IMR-90 (cell line): Measurements from ENCODE around the gene TSPAN14. TPM values are rescaled to one million over a fixed set of nuclear protein-coding genes. Genes with fewer than 3 reads are reported as not detected.

ENCODE experiments used
- ATAC-seq: fragments of 200-7000 bp; cut with Tn5 transposase; 2 replicates; pipeline ENCODE4 v1.9.1; 2020; ENCODE audit warnings: low read depth, mild to moderate bottlenecking, moderate library complexity
- BruUV-seq: library from RNA; stranded (reverse); fragments of 400-500 nt; replicated peaks from 2 replicates; lab custom pipeline; 2021; lab: Mats Ljungman, UMichigan
- CTCF ChIA-PET: fragments of 300-600 bp; formaldehyde crosslinking; extraction: SDS; loops from one replicate; lab custom pipeline; 2021; ENCODE audit warnings: antibody characterized with exemption; lab: Yijun Ruan, JAX
- POLR2A ChIA-PET: fragments of 300-600 bp; sonication (Branson Sonifier 250); formaldehyde crosslinking; loops from one replicate; lab custom pipeline; 2022; ENCODE audit warnings: antibody characterized with exemption; ENCODE audit not compliant: unreplicated experiment; lab: Charles Lee
- DNase-seq: peaks from one replicate; pipeline ENCODE4 v3.0.0; 2013
- H2AFZ ChIP-seq: replicated peaks from 2 replicates; pipeline ENCODE3; 2013; ENCODE audit warnings: low read length, mild to moderate bottlenecking; ENCODE audit not compliant: poor library complexity
- H2AK5ac ChIP-seq: 2 replicates; pipeline ENCODE4 v1.6.1; 2013; ENCODE audit warnings: low read depth, low read length, inconsistent platforms
- H2AK9ac ChIP-seq: replicated peaks from 2 replicates; pipeline ENCODE3; 2013; ENCODE audit warnings: mild to moderate bottlenecking, low read depth, low read length, moderate library complexity; ENCODE audit not compliant: poor library complexity
- H2BK120ac ChIP-seq: 2 replicates; pipeline ENCODE4 v1.6.1; 2013; ENCODE audit warnings: low read depth, low read length, inconsistent platforms
- H2BK15ac ChIP-seq: 3 replicates; pipeline ENCODE4 v1.6.1; 2013; ENCODE audit warnings: low read depth, low read length, inconsistent platforms
- H2BK20ac ChIP-seq: 2 replicates; pipeline ENCODE4 v1.6.1; 2013; ENCODE audit warnings: low read depth, mild to moderate bottlenecking, inconsistent platforms, low read length, moderate library complexity
- H2BK5ac ChIP-seq: 2 replicates; pipeline ENCODE4 v1.6.1; 2013; ENCODE audit warnings: mild to moderate bottlenecking, low read depth, low read length, inconsistent platforms; ENCODE audit not compliant: poor library complexity, severe bottlenecking
- H3K14ac ChIP-seq: replicated peaks from 2 replicates; pipeline ENCODE4 v1.6.1; 2013; ENCODE audit warnings: low read depth, low read length, inconsistent platforms
- H3K18ac ChIP-seq: 2 replicates; pipeline ENCODE4 v1.6.1; 2013; ENCODE audit warnings: low read depth, low read length, control low read depth
- H3K23ac ChIP-seq: 2 replicates; pipeline ENCODE4 v1.6.1; 2013; ENCODE audit warnings: low read depth, low read length, inconsistent platforms
- H3K27ac ChIP-seq: 2 replicates; pipeline ENCODE4 v1.5.1; 2013; ENCODE audit warnings: mild to moderate bottlenecking, control low read depth, low read length; ENCODE audit not compliant: insufficient read depth
- H3K27me3 ChIP-seq: 2 replicates; pipeline ENCODE4 v1.6.1; 2013; ENCODE audit warnings: low read length; ENCODE audit not compliant: control insufficient read depth, insufficient read depth
- H3K36me3 ChIP-seq: 2 replicates; pipeline ENCODE4 v1.6.1; 2013; ENCODE audit warnings: low read length, mixed read lengths; ENCODE audit not compliant: control insufficient read depth, insufficient read depth
- H3K4ac ChIP-seq: 2 replicates; pipeline ENCODE4 v1.6.1; 2013; ENCODE audit warnings: low read depth, low read length, inconsistent platforms
- H3K4me1 ChIP-seq: 2 replicates; pipeline ENCODE4 v1.6.1; 2013; ENCODE audit warnings: low read length, mixed read lengths; ENCODE audit not compliant: control insufficient read depth, insufficient read depth
- H3K4me2 ChIP-seq: 2 replicates; pipeline ENCODE4 v1.6.1; 2013; ENCODE audit warnings: low read depth, mild to moderate bottlenecking, control low read depth, low read length, moderate library complexity
- H3K4me3 ChIP-seq: 2 replicates; pipeline ENCODE4 v1.5.1; 2013; ENCODE audit warnings: low read depth, mild to moderate bottlenecking, control low read depth, low read length, moderate library complexity; ENCODE audit not compliant: insufficient read depth
- H3K56ac ChIP-seq: 2 replicates; pipeline ENCODE4 v1.6.1; 2013; ENCODE audit warnings: low read length, inconsistent platforms; ENCODE audit not compliant: insufficient read depth; ENCODE audit errors: extremely low read depth
- H3K79me1 ChIP-seq, 2 experiments: 2 replicates each; pipeline ENCODE4 v1.6.1; 2013; ENCODE audit warnings: low read length in 2 of 2, inconsistent platforms in 1 of 2, low read depth in 1 of 2
- H3K9ac ChIP-seq: 2 replicates; pipeline ENCODE4 v1.6.1; 2013; ENCODE audit warnings: low read depth, low read length, control low read depth
- H3K9me1 ChIP-seq: 2 replicates; pipeline ENCODE4 v1.6.1; 2013; ENCODE audit warnings: low read length, inconsistent platforms; ENCODE audit not compliant: insufficient read depth
- H3K9me3 ChIP-seq: 2 replicates; pipeline ENCODE4 v1.6.1; 2013; ENCODE audit warnings: low read length; ENCODE audit not compliant: control insufficient read depth, insufficient read depth
- H4K20me1 ChIP-seq: 2 replicates; pipeline ENCODE4 v1.6.1; 2013; ENCODE audit warnings: low read length, inconsistent platforms; ENCODE audit not compliant: insufficient read depth
- H4K5ac ChIP-seq: 2 replicates; pipeline ENCODE4 v1.6.1; 2013; ENCODE audit warnings: mild to moderate bottlenecking, low read depth, low read length, control low read depth
- H4K8ac ChIP-seq, 2 experiments: 2 replicates each; pipeline ENCODE4 v1.6.1; 2013; ENCODE audit warnings: low read depth in 2 of 2, low read length in 2 of 2, control low read depth in 1 of 2, inconsistent platforms in 1 of 2
- H4K91ac ChIP-seq: 2 replicates; pipeline ENCODE4 v1.6.1; 2013; ENCODE audit warnings: low read depth, low read length, inconsistent platforms; ENCODE audit not compliant: insufficient read depth
- FOS ChIP-seq: fragments of 150-350 bp; IDR thresholded peaks from 2 replicates; pipeline ENCODE4 v1.6.1; 2016; ENCODE audit warnings: low read depth, low read length
- MAFK ChIP-seq: IDR thresholded peaks from 2 replicates; pipeline ENCODE4 v1.6.1; 2012; ENCODE audit warnings: low read depth, low read length, improper control_type of control experiment
- MAZ ChIP-seq: IDR thresholded peaks from 2 replicates; pipeline ENCODE4 v1.6.1; 2012; ENCODE audit warnings: low read depth, mild to moderate bottlenecking, low read length, improper control_type of control experiment, moderate library complexity, borderline replicate concordance
- MXI1 ChIP-seq: IDR thresholded peaks from 2 replicates; pipeline ENCODE4 v1.6.1; 2012; ENCODE audit warnings: low read depth, mild to moderate bottlenecking, low read length, moderate library complexity, borderline replicate concordance
- POLR2A ChIP-seq: IDR thresholded peaks from 2 replicates; pipeline ENCODE4 v1.6.1; 2012; ENCODE audit warnings: mild to moderate bottlenecking, low read depth, low read length
- RAD21 ChIP-seq: IDR thresholded peaks from 2 replicates; pipeline ENCODE4 v1.6.1; 2012; ENCODE audit warnings: low read length, improper control_type of control experiment
- SMC3 ChIP-seq: fragments of 150-350 bp; IDR thresholded peaks from 2 replicates; pipeline ENCODE4 v1.6.1; 2016; ENCODE audit warnings: low read depth, mild to moderate bottlenecking, antibody characterized with exemption, low read length, moderate library complexity
- WGBS, 2 experiments: methylation state at CpG; one replicate each; pipeline versions ENCODE4 v1.1.5 to v1.1.7; 2013; ENCODE audit warnings: missing lambda C conversion rate in 2 of 2; ENCODE audit not compliant: insufficient read length in 1 of 2; ENCODE audit errors: extremely low coverage in 2 of 2; 5-methylcytosine and 5-hydroxymethylcytosine counted together
- dilution Hi-C: fragments of 300-500 bp; cut with HindIII; formaldehyde crosslinking; loops from one replicate; pipeline ENCODE4 v1.14.3; 2018; ENCODE audit warnings: low sequenced_read_pairs; ENCODE audit not compliant: unreplicated experiment
- in situ Hi-C: fragments of 300-500 bp; cut with MboI; formaldehyde crosslinking; loops from 3 replicates; pipeline ENCODE4 v1.14.3; 2019; ENCODE audit warnings: low sequenced_read_pairs, inconsistent platforms, mixed read lengths
- intact Hi-C: fragments of 100-400 bp; cut with micrococcal nuclease; formaldehyde crosslinking; loops from 2 replicates; pipeline ENCODE4 v1.10.0; 2022
- polyA plus RNA-seq, 3 experiments: library from polyadenylated mRNA; depleted of rRNA; stranded (reverse); fragments of >200 nt; gene quantifications; 2 replicates each; pipeline ENCODE4 v1.2.3, GENCODE V29; 2012; ENCODE audit warnings: low replicate concordance in 1 of 3
- total RNA-seq: library from RNA; depleted of rRNA; stranded (reverse); fragments of >200 nt; gene quantifications from 2 replicates; pipeline ENCODE4 v1.2.3, GENCODE V29; 2012
- TF ChIP-seq, protein P1 (sequence below): fragments of 150-350 bp; IDR thresholded peaks from 2 replicates; pipeline ENCODE4 v1.6.1; 2016; ENCODE audit warnings: low read depth, mild to moderate bottlenecking, low read length, moderate library complexity, borderline replicate concordance
- TF ChIP-seq, protein P2 (sequence below): fragments of 150-350 bp; IDR thresholded peaks from 2 replicates; pipeline ENCODE4 v1.6.1; 2017; ENCODE audit warnings: mild to moderate bottlenecking, antibody characterized with exemption, low read length, low read depth

Gene TSPAN14
- total and polyA plus RNA-seq, 2 of the 4 experiments (the other 2 are of a cell fraction) = 18.5 to 43.0 TPM

DNA sequence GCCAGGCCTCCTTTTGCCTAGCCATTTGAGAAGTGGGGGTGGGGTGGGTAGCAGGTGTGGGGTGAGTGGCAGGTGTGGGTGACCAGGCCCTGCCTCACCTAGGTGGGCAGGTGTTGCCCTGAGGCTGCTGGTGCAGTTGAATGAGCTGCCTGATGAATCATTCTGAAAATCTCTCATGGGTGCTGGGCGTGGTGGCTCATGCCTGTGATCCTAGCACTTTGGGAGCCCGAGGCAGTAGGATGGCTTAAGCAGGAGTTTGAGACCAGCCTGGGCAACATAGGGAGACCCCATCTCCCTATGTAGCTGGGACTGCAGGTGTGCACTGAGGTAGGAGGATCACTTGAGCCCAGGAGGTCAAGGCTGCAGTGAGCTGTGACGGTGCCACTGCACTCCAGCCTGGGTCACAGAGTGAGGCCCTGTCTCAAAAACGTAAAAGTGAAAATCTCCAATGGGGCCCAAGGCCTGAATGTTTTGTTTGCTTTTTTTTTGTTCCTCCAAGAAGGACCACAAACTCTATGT is 17.7 kb downstream of the TSPAN14 start:
- H3K23ac ChIP-seq = peak overlapping the region; percentile 12; the same call in 1 of the 2 replicates
- H2AK9ac ChIP-seq = peak overlapping the region; percentile 4
- peak overlapping the region; percentile 86 for H2AK5ac ChIP-seq
- in situ Hi-C loops (loop anchor here (25.0 kb wide), 1 partner anchor 309 kb away; no protein-coding TSS in a partner anchor), intact Hi-C loops (no loop called here), dilution Hi-C loops (no loop called here)
- no peak overlapping the region; the same call in 1 of the 2 replicates for H3K4me2 ChIP-seq
- H3K18ac ChIP-seq = no peak overlapping the region
- H3K4me3 ChIP-seq = no peak overlapping the region
- H4K5ac ChIP-seq = no peak overlapping the region
- TF ChIP-seq MAFK (no peak), RAD21 (no peak), MXI1 (no peak), FOS (no peak), MAZ (no peak), POLR2A (no peak), SMC3 (no peak)
- TF ChIP-seq, protein P1, sequence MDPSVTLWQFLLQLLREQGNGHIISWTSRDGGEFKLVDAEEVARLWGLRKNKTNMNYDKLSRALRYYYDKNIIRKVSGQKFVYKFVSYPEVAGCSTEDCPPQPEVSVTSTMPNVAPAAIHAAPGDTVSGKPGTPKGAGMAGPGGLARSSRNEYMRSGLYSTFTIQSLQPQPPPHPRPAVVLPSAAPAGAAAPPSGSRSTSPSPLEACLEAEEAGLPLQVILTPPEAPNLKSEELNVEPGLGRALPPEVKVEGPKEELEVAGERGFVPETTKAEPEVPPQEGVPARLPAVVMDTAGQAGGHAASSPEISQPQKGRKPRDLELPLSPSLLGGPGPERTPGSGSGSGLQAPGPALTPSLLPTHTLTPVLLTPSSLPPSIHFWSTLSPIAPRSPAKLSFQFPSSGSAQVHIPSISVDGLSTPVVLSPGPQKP = no peak
- TF ChIP-seq, protein P2, sequence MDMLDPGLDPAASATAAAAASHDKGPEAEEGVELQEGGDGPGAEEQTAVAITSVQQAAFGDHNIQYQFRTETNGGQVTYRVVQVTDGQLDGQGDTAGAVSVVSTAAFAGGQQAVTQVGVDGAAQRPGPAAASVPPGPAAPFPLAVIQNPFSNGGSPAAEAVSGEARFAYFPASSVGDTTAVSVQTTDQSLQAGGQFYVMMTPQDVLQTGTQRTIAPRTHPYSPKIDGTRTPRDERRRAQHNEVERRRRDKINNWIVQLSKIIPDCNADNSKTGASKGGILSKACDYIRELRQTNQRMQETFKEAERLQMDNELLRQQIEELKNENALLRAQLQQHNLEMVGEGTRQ = no peak
- no peaks in the 10 kb centered on the region for H3K9me3 ChIP-seq
- H2BK15ac ChIP-seq = peak overlapping the region; percentile 12; the same call in 1 of the 3 replicates
- no peak overlapping the region for H2AFZ ChIP-seq
- peaks cover 26% of the 10 kb centered on the region for H4K20me1 ChIP-seq
- H3K27ac ChIP-seq = peak overlapping the region; percentile 10; the same call in 1 of the 2 replicates
- POLR2A ChIA-PET = no interaction called here
- no peak overlapping the region for H4K91ac ChIP-seq
- DNase-seq (no peak), ATAC-seq (no peak)
- H3K36me3 ChIP-seq = peaks cover 4% of the 10 kb centered on the region; the same call in 1 of the 2 replicates
- H2BK120ac ChIP-seq = peak overlapping the region; percentile 3; the same call in 1 of the 2 replicates
- no peak overlapping the region for H2BK20ac ChIP-seq
- no peak overlapping the region for H3K9ac ChIP-seq
- H3K14ac ChIP-seq = no peak overlapping the region
- CTCF ChIA-PET = interaction anchor here (2.6 kb wide), 1 partner anchor 34 kb away, joined by 11 read pairs; no protein-coding TSS in a partner anchor
- H3K27me3 ChIP-seq = no peaks in the 10 kb centered on the region
- peaks cover 35% of the 10 kb centered on the region for H3K9me1 ChIP-seq
- peak overlapping the region; percentile 76 for H3K4ac ChIP-seq
- peaks cover 27% of the 10 kb centered on the region for H3K4me1 ChIP-seq
- peaks cover 32 to 68% of the 10 kb centered on the region in 2 experiments for H3K79me1 ChIP-seq
- H2BK5ac ChIP-seq = peak overlapping the region; percentile 19
- no peak overlapping the region for H4K8ac ChIP-seq
- BruUV-seq = no TSS peak
- H3K56ac ChIP-seq = no peak overlapping the region
- 88% methylated on average over 1 of the region's 4 CpGs; no CpG with 5 or more reads in 1 of the 2 experiments for WGBS, 2 experiments
